ENCODE data around the gene ARSG.
"Not testable (repeated sequence)": the region's sequence is repeated elsewhere in the genome, so short reads cannot be mapped to it uniquely, and the experiment has no call there.

The ARSG gene

GRCh38 chr17:68328676-68329075, 37.4 kb downstream of the ARSG start:
- peak; percentile 96 for DNase-seq (ENCODE audit: low read depth, low spot score)

DNA sequence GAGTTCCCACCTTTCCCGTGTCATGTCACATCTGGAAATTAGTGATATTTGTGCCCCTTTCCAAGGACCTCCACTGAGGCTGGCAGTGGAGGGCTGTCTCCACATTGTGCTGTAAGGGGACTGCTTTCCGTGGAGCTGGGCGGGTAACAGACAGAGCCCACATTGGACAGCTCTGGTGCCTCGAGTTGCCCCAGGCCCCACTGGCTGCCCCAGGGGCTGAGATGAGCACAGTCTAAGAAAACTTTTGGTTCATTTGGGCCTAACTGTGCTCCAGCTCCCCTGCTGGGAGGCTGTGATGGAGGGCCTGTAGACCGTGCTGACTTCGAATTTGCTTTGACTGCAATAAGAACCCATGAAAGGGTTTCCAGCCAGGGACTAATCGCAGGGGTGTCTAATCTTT, 38.0 kb downstream of the ARSG start:
- no peak for DNase-seq (ENCODE audit: low read depth, low spot score)

GRCh38 chr17:68331932-68332331, 40.6 kb downstream of the ARSG start:
- not testable (repeated sequence) for DNase-seq (ENCODE audit: low read depth, low spot score)

- no peak for DNase-seq (ENCODE audit: low read depth, low spot score)
Measured at GRCh38 chr17:68334393-68334792, 43.1 kb downstream of the ARSG start.

DNA sequence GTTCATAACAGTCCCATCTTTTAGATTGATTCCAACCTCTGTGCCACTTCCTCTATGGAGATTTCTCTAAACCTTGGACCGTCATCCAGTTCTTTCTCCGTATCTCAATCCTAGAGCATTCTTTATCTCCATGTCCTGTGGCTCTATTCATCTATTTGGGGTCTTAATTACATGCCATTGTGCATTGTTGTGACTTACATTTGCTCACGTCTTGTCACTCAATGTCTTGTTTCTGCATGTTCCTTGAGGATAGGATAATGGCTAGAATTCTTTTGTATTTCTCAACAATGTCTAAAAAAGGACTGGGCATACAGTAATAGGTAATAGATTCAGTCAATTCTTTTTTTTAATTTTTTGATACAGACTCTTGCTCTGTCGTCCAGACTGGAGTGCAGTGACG, 50.2 kb downstream of the ARSG start:
- no peak for DNase-seq (ENCODE audit: low read depth, low spot score)

DNA sequence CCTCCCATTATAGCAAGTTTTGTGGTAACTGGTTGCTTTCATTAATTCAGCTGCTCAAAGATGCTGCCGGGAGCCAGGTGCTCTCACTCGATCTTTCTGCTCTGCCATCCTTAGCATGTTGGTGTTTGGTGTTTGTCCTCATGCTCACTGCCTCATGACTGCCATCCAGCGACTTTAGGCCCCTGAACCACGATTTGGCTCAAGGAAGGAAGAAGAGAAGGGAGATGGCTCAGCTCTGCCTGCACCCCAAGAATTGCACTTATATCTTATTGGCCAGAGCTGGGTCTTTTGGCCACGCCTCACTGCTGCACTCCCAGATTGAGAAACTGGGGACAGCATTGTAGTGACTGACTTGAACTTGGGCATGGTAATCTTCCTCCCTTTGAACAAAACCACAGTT, 52.7 kb downstream of the ARSG start:
- DNase-seq (ENCODE audit: low read depth, low spot score), result no peak

DNA sequence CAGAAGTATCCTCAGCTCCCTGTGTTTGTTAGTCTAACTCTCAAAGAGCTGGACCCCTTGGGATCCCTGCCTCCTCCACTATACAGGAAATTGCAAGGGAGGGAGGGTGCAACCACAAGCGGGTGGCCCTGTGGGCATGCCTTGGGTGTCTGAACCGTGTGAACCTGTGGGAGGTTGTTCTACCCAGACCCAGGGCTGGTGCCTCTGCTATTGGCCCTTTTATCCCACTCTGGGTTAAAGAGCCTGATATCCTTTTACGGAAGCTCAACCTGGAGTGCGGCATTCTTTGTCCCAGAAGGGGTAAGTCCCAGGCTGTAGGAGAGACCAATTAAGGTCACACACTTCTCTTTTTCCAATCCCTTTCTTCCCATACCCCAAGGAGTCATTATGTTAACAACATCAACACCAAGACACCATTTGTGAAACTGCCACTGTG, 53.4 kb downstream of the ARSG start:
- DNase-seq (ENCODE audit: low read depth, low spot score), result peak; percentile 72

GRCh38 chr17:68346448-68346847, 55.2 kb downstream of the ARSG start:
- no peak for DNase-seq (ENCODE audit: low read depth, low spot score)

DNA sequence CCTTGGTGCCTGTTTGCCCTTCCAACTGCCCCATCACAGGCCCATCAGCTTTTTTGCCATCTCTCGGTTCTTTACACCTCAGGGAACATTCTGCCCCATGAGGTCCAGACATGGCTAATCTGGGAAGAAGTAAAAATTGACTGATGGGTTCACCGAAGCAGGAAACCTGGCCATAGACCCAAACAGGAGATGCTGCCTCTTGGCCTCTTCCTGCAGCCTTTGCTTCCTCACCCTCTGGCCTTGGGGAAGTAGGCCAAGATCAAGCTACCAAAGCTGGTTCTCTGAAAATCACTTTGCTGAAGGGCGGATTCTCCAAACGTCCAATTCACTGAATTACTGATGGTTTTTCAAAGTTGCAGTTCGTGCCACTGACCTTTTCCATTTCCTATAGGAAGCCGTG, 56.1 kb downstream of the ARSG start:
- no peak for DNase-seq (ENCODE audit: low read depth, low spot score)

DNA sequence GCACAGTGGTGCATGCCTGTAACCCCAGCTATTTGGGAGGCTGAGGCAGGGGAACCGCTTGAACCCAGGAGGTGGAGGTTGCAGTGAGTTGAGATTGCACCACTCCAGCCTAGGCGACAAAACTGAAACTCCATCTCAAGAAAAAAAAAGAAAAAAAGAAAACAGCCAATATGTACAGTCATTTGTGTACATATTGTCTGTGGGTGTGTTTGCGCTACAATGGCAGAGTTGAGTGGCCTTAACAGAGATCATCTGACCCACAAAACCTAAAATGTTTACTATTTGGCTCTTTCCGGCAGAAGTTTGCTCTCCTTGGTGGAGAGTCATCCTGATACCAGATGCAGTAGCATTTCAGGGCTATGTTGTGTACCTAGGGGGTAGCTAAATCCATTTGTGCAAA, 57.9 kb downstream of the ARSG start:
- DNase-seq (ENCODE audit: low read depth, low spot score), result no peak

DNA sequence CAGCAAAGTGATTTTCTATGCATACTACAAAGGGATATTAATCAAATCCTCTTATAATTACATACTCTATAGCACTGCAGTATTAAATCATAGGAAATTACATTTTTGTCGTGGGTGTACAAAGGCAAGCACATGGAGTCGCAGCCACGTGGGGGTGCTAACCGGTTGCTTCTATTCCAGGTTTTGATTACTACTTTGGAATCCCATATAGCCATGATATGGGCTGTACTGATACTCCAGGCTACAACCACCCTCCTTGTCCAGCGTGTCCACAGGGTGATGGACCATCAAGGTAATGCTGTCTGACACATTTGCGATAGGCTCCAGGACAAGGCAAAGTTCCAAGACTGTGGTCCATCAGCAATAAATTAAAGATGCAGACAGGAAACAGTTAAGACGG, 60.1 kb downstream of the ARSG start:
- no peak for DNase-seq (ENCODE audit: low read depth, low spot score)

- DNase-seq (ENCODE audit: low read depth, low spot score), result no peak
Measured at GRCh38 chr17:68352041-68352440, 60.7 kb downstream of the ARSG start.

GRCh38 chr17:68352671-68353070, 61.4 kb downstream of the ARSG start:
- DNase-seq (ENCODE audit: low read depth, low spot score), result not testable (repeated sequence)

DNA sequence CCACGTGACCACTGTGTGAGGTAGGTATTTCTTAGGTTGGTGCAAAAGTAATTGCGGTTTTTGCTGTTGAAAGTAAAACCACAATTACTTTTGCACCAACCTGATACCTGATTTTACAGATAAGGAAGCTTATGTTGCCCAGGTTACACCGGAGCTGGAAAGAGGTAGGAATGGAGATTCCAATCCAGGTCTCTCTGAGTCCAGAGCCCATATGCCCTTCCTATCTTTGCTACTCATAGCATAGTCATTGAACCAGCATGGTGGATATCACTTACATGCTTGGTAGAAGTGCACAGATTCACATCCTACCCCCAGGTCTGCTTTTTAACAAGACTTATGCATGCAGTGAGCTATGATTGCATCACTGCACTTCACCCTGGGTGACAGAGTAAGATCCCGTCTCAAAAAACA, 61.8 kb downstream of the ARSG start:
- no peak for DNase-seq (ENCODE audit: low read depth, low spot score)

DNA sequence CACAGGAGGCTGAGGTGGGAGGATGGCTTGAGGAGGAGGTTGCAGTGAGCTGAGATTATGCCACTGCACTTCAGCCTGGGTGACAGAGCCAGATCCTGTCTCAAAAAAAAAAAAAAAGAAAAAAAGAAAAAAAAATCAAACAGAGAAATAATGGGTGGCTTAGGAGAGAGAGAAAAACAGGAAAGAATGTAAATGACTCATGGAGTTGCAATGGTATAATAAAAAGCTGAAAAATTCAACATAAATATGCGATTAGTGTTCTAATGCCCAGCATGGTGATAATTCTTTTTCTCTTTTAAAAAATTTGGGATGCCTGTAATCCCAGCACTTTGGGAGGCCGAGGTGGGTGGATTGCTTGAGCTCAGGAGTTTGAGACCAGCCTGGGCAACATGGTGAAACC, 63.0 kb downstream of the ARSG start:
- not testable (repeated sequence) for DNase-seq (ENCODE audit: low read depth, low spot score)

- DNase-seq (ENCODE audit: low read depth, low spot score), result not testable (repeated sequence)
Measured at GRCh38 chr17:68355108-68355507, 63.8 kb downstream of the ARSG start.

- no peak for DNase-seq (ENCODE audit: low read depth, low spot score)
Measured at GRCh38 chr17:68356520-68356919, 65.2 kb downstream of the ARSG start.

- DNase-seq (ENCODE audit: low read depth, low spot score), result no peak
Measured at GRCh38 chr17:68356949-68357455, 65.7 kb downstream of the ARSG start.

DNA sequence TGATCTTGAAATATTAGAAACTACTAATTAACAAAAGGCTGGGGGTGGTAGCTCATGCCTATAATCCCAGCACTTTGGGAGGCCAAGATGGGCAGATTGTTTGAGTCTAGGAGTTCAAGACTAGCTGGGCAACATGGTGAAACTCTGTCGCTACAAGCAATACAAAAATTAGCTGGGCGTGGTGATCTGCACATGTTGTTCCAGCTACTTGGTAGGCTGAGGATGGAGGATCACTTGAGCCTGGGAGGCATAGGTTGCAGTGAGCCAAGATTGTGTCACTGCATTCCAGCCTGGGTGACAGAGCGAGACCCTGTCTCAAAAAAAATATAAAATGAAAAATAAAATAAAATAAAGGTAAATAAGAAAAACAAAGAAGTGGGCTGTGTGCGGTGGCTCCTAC, 66.6 kb downstream of the ARSG start:
- DNase-seq (ENCODE audit: low read depth, low spot score), result no peak

DNA sequence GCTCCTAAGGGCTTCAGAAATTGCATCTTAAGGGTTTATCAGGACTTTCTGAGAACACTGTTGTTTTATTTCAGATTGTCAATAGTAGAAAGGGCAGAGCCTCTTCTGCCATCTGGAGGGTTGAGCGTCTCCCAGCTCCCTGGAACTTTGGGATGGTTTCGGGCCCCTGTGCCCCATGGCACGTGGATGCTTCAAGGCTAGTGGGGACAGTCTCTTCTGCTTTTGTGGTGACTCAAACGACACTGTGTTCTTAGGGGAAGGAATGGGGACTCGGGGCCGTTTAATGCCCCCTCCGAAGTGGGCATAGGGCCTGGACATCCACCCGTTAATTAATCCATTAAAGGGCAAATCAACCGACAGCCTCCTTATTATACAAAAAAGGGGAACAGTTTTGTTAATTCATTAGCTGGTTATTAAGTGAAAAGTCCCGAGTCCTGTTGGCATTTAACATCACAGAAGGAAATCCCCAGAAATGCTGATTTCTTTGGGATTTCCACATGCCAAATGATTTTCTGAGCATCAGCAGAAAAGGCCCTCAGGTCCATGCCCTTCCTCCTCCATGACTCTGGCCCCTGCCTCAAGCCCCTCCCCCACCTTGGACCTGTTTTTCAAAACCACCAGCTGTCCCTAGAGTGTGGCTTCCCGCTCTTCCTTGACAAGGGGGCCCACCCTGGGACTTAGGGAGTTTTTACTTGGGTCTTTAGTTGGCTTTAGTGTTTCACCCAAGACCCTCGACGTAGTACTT, 68.7 kb downstream of the ARSG start:
- no peak for DNase-seq (ENCODE audit: low read depth, low spot score)

DNA sequence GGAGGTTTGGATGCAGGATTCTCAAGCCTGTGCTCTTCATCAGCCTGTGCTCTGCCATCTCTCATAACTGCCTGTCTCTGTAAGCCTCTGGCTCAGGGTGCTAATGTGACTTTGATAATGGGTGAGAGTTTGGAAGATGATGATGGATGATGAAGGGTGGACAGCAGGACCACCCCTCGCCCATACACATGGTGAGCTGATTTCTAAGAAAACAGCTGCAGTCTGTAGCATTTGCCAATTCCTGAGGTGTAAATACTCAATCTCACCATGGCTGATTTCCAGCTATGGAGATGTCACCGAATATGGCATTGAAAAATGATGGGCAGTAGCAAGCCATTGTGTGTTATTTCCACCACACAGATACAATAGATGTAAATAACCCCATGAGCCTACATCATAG, 74.2 kb downstream of the ARSG start:
- DNase-seq (ENCODE audit: low read depth, low spot score), result no peak

DNA sequence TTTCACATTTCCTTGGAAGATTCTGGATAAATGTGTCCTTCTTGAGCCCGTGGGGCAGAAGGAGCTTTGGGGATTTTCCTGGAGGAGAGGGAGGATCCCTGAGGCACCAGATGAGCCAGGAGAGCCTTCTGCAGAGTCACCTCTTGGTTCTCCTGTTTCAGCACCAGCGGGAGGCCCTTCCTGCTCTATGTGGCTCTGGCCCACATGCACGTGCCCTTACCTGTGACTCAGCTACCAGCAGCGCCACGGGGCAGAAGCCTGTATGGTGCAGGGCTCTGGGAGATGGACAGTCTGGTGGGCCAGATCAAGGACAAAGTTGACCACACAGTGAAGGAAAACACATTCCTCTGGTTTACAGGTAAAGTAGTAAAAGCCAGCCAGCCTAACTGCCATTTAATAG, 77.1 kb downstream of the ARSG start:
- DNase-seq (ENCODE audit: low read depth, low spot score), result no peak

- no peak for DNase-seq (ENCODE audit: low read depth, low spot score)
Measured at GRCh38 chr17:68375566-68375965, 84.3 kb downstream of the ARSG start.

DNA sequence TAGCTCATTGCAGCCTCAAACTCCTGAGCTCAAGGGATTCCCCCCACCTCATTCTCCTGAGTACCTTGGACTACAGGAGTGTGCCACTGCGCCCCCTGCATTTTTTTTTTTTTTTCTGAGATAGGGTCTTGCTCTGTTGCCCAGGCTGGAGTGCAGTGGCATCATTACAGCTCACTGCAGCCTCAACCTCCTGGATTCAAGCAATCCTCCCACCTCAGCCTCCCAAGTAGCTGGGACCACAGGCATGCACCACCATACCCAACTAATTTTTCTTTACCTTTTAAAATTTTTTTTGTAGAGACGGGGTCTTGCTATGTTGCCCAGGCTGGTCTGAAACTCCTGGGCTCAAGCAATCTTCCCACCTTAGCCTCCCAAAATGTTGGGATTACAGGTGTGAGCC, 84.9 kb downstream of the ARSG start:
- not testable (repeated sequence) for DNase-seq (ENCODE audit: low read depth, low spot score)
